ENCODE data around the gene PPP1R7.

Gene PPP1R7

DNA sequence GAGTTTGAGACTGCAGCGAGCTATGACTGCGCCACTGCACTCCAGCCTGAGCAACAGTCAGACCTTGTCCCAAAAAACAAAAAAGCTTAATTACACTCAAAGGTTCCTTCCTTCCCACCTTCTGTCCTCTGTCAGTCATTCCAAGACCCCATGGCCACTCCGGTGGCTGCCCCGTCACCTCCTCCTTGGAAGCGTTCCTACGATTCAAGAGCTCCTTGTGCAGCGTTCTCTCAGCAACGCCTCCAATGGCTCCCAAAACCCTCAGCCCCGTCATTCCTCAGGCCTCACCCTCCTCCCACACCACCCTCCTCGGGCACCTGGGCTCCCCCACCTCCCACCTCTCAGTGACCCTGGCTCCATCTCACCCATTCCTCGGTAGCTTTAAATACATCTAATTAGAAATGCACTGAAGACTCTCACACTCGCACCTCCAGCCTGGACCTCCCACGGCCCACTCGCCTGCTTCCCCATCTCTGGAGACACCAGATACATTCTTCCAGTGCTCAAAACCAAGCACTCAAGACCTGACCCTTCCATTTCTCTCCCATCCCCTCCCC lies 9.0 kb upstream of the PPP1R7 start:
- no peak for DNase-seq

DNA sequence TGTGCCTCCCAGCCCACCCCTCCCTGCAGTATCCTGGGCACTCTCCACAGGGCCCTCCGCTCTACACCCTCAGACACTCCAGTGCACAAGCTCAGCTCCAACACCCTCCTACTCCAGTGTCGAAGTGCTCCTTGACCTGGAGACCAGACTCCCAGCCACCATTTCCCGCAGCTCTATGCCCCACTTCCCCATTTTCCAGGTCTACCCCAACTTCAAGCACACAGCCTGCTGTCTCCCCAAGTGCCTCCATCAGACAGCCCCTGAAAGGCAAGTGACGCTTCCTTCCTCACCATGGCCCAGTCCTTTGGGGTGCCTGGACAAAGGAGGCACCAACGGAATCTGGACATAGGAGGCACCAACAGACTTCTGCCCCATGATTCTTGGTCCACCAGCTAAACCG lies 8.2 kb upstream of the PPP1R7 start:
- no peak for DNase-seq

- no peak for DNase-seq
Measured at GRCh38 chr2:241142593-241142992, 7.7 kb upstream of the PPP1R7 start.

GRCh38 chr2:241146286-241146685 lies 4.0 kb upstream of the PPP1R7 start:
- DNase-seq: no peak

GRCh38 chr2:241147336-241147735 lies 2.9 kb upstream of the PPP1R7 start:
- no peak for DNase-seq

GRCh38 chr2:241148239-241148638 lies 2.0 kb upstream of the PPP1R7 start:
- no peak for DNase-seq

GRCh38 chr2:241148891-241149674 lies 1.2 kb upstream of the PPP1R7 start, which contains the start of gene PASK:
TSS of gene PASK (minus strand) at chr2:241149472. CDS start at chr2:241143032, 6,440 bp downstream.
- peak; percentile 89 for DNase-seq

DNA sequence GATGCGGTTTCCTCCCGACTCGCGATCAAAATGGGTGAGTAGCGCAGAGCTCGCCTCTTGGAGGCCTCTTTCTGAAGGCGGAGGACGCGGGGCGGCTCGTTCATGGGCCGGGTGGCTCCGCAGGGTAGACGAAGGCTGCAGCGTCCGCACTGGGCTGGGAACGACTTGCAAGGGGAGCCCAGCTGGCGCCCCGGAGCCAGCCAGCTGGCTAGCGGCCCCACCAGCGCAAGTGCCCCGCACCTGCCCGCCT lies 667 bp upstream of the PPP1R7 start:
- DNase-seq: no peak

- DNase-seq: no peak
Measured at GRCh38 chr2:241150660-241151530, 628 bp downstream of the PPP1R7 start.

GRCh38 chr2:241151934-241152660 lies 1.8 kb downstream of the PPP1R7 start:
- DNase-seq: no peak

GRCh38 chr2:241153616-241154015 lies 3.3 kb downstream of the PPP1R7 start:
- no peak for DNase-seq

DNA sequence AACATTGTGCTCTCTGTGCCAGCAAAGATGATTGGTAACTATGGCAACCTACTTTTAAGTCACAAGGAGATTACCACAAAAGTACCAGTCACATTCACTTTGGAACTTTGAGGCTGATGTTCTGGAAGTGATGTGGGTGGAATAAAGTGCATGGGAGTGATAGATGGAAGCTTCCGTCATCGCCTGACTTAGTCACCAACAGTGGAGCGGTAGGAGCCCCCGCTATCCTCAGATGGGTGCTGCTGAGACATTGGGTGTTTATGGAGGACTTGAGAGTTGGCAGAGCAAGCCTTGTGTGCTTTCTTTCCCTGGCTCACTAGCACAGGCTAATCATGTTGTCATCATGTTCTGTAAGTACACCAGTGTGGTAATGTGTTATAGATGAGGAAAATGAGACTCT lies 4.6 kb downstream of the PPP1R7 start:
- DNase-seq: no peak

GRCh38 chr2:241155936-241156335 lies 5.7 kb downstream of the PPP1R7 start:
- DNase-seq: no peak

GRCh38 chr2:241156971-241157441 lies 6.7 kb downstream of the PPP1R7 start:
- peak; percentile 66 for DNase-seq

DNA sequence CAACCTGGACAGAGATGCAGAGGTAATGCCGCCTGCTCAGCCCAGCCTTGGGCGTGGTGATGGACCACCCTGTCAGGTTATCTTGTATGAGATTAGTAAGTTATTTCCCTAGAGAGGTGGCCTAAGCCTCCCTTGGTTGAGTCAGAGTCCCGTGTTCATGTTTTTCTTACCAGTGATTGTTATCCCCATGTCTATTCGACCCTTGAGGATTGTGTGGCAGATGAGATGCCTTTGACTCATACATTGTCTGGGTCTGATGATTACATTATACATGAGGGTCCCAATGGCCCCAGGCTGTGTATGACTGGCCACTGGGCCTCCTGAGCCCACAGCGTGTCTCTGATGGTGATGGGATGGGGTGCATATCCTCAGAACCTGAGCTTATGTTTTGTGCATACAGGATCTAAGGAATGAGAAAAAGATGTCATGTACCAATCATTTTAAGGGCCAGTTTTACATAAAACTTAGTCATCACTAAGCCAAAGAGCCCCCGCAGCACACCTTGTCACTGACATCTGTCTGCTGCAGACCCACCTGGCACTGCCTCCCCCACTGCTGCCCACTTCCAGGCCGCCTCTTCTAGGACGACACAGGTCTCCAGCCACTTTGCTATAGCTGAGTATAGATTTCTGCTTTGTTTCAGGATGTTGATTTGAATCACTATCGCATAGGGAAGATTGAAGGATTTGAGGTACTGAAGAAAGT lies 7.7 kb downstream of the PPP1R7 start:
- no peak for DNase-seq

- DNase-seq: no peak
Measured at GRCh38 chr2:241158546-241158900, 8.3 kb downstream of the PPP1R7 start.

DNA sequence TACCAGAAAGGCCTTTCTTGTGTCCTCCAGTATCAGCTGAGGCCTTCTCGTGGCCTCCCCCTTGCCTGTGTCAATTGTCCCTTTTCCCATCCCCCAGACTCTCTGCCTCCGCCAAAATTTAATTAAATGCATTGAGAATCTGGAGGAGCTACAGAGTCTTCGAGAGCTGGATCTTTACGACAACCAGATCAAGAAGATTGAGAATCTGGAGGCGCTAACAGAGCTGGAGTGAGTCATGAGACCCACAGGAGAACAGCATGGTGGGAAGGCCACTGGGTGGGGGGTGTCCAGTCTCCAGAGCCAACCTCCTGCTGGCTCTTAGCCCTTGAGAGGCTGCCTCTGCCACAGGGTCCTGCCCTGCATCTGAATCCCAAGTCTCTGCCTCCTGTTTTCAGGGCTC lies 8.8 kb downstream of the PPP1R7 start:
- no peak for DNase-seq

GRCh38 chr2:241160318-241160717 lies 10.1 kb downstream of the PPP1R7 start:
- DNase-seq: no peak

DNA sequence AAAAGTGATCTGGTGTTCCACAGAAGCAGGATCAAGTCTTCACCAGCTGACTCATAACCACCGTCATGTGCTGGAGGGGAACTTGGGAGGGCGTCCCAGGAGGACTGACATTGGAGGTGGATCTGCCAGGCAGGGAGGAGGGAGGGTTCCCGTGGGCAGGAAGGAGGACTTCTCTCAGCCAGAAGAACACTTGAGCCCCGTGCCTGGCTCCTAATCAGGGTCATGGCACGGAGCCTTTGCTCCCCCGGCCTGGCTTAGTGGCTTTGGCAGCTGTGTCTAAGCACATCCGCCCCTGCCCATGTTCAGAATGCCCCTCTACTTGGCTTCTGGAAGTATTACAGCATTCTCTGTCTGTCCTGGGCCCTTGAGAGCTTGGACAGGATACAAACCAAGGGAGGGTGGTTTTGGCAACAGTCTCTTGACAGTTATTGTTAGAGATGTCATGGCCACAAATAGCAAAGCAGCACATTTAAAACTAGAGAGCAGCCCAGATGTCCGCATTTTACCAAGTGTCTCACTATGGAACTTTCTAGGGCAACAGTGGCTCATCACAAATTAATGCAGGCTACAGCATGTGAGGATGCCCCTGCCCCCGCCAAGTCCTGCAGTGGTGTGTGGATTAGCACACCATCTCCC lies 11.5 kb downstream of the PPP1R7 start:
- no peak for DNase-seq

DNA sequence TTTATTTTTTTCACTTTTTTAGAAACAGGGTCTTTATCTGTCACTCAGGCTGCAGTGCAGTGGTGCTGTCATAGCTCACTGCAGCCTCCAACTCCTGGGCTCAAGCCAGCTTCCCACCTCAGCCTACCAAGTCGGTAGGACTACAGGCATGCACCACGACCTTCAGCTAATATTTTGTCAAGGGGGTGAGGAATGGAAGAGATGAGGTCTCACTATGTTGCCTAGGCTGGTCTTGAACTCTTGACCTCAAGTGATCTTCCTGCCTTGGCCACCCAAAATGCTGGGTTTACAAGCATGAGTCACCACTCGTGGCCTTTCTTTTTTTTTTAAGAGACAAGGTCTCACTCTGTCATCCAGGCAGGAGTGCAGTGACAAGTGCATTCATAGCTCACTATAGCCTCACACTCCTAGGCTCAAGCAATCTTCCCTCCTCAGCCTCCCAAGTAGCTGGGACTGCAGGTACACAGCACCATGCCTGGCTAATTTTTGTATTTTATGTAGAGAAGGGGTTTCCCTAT lies 13.4 kb downstream of the PPP1R7 start:
- DNase-seq: no peak

DNA sequence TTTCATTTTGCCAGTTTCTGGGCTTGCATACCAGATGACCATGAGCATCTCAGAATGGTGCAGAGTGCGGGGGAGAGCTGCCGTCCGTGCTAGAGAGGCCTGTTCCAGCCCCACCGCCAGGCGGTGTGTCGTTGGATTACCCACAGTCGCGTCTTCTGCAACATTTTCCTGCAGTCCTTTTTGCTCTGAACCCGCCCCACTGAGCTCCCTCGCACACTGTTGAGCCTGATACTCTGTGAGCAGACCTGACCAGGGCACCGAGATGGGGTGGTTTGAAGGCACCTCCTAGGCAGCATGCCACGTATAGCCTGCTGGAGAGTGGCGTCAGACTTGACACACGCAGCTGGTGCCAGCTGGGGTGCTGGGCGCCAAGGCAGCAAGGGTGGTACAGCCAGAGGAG lies 18.1 kb downstream of the PPP1R7 start:
- DNase-seq: no peak

GRCh38 chr2:241173557-241173956 lies 23.3 kb downstream of the PPP1R7 start:
- no peak for DNase-seq
